Upper lobe of left lung (tissue), 6 donors: Measurements from ENCODE around the gene PA2G4. TPM values are rescaled to one million over a fixed set of nuclear protein-coding genes. Genes with fewer than 3 reads are reported as not detected.
"Not testable (repeated sequence)": the region's sequence is repeated elsewhere in the genome, so short reads cannot be mapped to it uniquely, and the experiment has no call there.

Source experiments
- ATAC-seq, 2 donors: fragments of 200-7000 bp; cut with Tn5 transposase; one replicate each; pipeline ENCODE4 v1.9.1; 2022; ENCODE audit warnings: mild to moderate bottlenecking in 2 of 2, moderate library complexity in 2 of 2; ENCODE audit not compliant: low FRiP score in 2 of 2
- DNase-seq, 2 donors: peaks; one replicate each; pipeline ENCODE4 v3.0.0-alpha.2; 2019 to 2020
- H3K27ac ChIP-seq, 4 donors: fragments of 200-600 bp; sonication (generic); one replicate each; pipeline ENCODE4 v1.5.1; 2016 to 2019
- H3K27me3 ChIP-seq, 4 donors: fragments of 200-600 bp; sonication (generic); one replicate each; pipeline ENCODE4 v1.5.1; 2017 to 2019
- H3K36me3 ChIP-seq, 4 donors: fragments of 200-600 bp; sonication (generic); one replicate each; pipeline ENCODE4 v1.5.1; 2016 to 2019
- H3K4me1 ChIP-seq, 4 donors: fragments of 200-600 bp; sonication (generic); one replicate each; pipeline ENCODE4 v1.5.1; 2018 to 2019
- H3K4me3 ChIP-seq, 4 donors: fragments of 200-600 bp; sonication (generic); one replicate each; pipeline ENCODE4 v1.5.1; 2017 to 2019; ENCODE audit warnings: mild to moderate bottlenecking in 2 of 4, moderate library complexity in 1 of 4
- H3K9me3 ChIP-seq, 4 donors: fragments of 200-600 bp; sonication (generic); one replicate each; pipeline ENCODE4 v1.5.1; 2018 to 2019
- EP300 ChIP-seq, 4 donors: sonication (generic); formaldehyde crosslinking; IDR thresholded peaks; one replicate each; pipeline ENCODE4 v1.5.1; 2017; ENCODE audit warnings: antibody characterized with exemption in 4 of 4, control low read depth in 2 of 4
- POLR2A ChIP-seq, 4 donors: fragments of 450-650 bp; IDR thresholded peaks; one replicate each; pipeline ENCODE4 v1.5.1; 2016 to 2017; ENCODE audit warnings: antibody characterized with exemption in 4 of 4, mild to moderate bottlenecking in 2 of 4
- POLR2AphosphoS5 ChIP-seq, 2 donors: sonication (generic); formaldehyde crosslinking; IDR thresholded peaks; one replicate each; pipeline ENCODE4 v1.5.1; 2017; ENCODE audit warnings: antibody characterized with exemption in 2 of 2
- WGBS, 2 donors: methylation state at CpG; one replicate each; pipeline ENCODE4 v1.1.5; 2017 to 2018; 5-methylcytosine and 5-hydroxymethylcytosine counted together
- total RNA-seq, 6 donors: library from RNA; depleted of rRNA in 4 of 6; stranded (reverse); fragments of >200 nt in 4 of 6; gene quantifications; one replicate each; pipeline versions ENCODE4 v1.1.0 to v1.2.1, GENCODE V29; 2016 to 2021
- TF ChIP-seq, protein P1 (sequence below), 6 experiments: fragments of 450-650 bp in 4 of 6; fragments of 200-600 bp in 2 of 6; sonication (generic) in 2 of 6; IDR thresholded peaks; one replicate each; pipeline ENCODE4 v1.5.1; 2016 to 2019; ENCODE audit warnings: antibody characterized with exemption in 6 of 6
- donor health status: DM: no; HTN: no; CAD: no; lungs with moderate emphysema.
- donor health status: DM: no; HTN: yes; CAD: no; lungs with severe emphysema.

The PA2G4 gene
- 100 to 1,000 TPM in 1 of 6 donors, 10 to 100 TPM in 5; 36.7 to 103 (median 70.7) TPM for total RNA-seq

DNA sequence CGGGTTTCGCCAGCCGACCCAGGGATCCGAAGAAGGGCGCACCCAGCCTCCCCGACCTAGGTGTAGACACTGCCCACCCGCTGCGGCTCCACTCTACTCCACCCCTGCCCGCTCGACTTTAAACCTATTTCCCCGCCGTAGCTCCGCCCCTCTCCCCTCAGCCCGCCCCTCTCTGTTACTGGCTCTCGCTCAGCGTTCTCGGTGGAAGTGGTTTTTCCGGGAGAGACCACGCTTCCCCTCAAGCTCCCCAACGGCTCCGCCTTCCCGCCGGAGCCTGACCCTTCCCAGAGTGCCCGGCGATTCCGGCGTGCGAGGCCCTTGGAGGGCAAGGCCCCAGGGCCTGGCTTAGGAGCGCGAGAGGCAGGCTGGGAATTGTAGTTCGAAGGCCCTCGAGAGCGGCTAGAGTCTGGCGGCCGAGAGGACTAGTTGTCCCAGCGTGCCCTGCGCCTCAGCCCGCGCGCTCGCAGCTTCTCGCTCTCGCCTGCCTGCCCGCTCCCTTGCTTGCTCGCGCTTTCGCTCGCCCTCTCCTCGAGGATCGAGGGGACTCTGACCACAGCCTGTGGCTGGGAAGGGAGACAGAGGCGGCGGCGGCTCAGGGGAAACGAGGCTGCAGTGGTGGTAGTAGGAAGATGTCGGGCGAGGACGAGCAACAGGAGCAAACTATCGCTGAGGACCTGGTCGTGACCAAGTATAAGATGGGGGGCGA is at the start of gene PA2G4:
Gene PA2G4 (plus strand): TSS at position 451 of the 706 bp plus-strand sequence. CDS start 179 bp downstream, at position 630.
- H3K27ac ChIP-seq, result peak within 1 kb of the TSS; percentile 81 to 94 (median 92)
- no peaks in the 10 kb centered on the region for H3K9me3 ChIP-seq
- TF ChIP-seq POLR2AphosphoS5 (IDR thresholded peaks at IDR 0.05) (peak; percentile 87 to 95), POLR2A (IDR thresholded peaks at IDR 0.05) (peak in 3 of 4 donors; percentile 58 to 95 (median 87)), EP300 (IDR thresholded peaks at IDR 0.05) (peak in 1 of 4 donors; percentile 53)
- TF ChIP-seq, protein P1, sequence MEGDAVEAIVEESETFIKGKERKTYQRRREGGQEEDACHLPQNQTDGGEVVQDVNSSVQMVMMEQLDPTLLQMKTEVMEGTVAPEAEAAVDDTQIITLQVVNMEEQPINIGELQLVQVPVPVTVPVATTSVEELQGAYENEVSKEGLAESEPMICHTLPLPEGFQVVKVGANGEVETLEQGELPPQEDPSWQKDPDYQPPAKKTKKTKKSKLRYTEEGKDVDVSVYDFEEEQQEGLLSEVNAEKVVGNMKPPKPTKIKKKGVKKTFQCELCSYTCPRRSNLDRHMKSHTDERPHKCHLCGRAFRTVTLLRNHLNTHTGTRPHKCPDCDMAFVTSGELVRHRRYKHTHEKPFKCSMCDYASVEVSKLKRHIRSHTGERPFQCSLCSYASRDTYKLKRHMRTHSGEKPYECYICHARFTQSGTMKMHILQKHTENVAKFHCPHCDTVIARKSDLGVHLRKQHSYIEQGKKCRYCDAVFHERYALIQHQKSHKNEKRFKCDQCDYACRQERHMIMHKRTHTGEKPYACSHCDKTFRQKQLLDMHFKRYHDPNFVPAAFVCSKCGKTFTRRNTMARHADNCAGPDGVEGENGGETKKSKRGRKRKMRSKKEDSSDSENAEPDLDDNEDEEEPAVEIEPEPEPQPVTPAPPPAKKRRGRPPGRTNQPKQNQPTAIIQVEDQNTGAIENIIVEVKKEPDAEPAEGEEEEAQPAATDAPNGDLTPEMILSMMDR (IDR thresholded peaks at IDR 0.05), result peak in 1 of 6 experiments; percentile 32
- WGBS, 2 donors, result 0 to 1% methylated on average over 26 to 60 of the region's 60 CpGs
- no peaks in the 10 kb centered on the region for H3K27me3 ChIP-seq
- ATAC-seq, result peak; percentile 98 to 99
- peaks cover 16 to 28% (median 19%) of the 10 kb centered on the region in 4 donors for H3K4me1 ChIP-seq
- H3K4me3 ChIP-seq, result peak within 1 kb of the TSS; percentile 57 to 99 (median 78)
- DNase-seq, result peak; percentile 96 to 99
- H3K36me3 ChIP-seq, result peaks cover 17 to 31% (median 25%) of the 10 kb centered on the region in 4 donors

DNA sequence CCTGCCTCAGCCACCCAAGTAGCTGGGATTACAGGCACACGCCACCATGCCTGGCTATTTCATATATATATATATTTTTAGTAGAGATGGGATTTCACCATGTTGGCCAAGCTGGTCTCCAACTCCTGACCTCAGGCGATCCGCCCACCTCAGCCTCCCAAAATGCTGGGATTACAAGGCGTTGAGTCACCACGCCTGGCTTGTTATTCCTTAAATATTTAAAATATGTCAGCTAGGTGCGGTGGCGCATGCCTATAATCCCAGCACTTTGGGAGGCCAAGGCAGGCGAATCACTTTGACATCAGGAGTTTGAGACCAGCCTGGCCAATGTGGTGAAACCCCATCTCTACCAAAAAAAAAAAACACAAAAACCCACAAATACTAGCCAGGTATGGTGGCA is 44.4 kb upstream of the PA2G4 start:
- ATAC-seq, H3K4me3 ChIP-seq, DNase-seq, H3K9me3 ChIP-seq, H3K36me3 ChIP-seq, H3K27me3 ChIP-seq, H3K4me1 ChIP-seq, H3K27ac ChIP-seq: not testable (repeated sequence)
- 89 to 94% methylated on average over 8 of the region's 8 CpGs for WGBS, 2 donors

DNA sequence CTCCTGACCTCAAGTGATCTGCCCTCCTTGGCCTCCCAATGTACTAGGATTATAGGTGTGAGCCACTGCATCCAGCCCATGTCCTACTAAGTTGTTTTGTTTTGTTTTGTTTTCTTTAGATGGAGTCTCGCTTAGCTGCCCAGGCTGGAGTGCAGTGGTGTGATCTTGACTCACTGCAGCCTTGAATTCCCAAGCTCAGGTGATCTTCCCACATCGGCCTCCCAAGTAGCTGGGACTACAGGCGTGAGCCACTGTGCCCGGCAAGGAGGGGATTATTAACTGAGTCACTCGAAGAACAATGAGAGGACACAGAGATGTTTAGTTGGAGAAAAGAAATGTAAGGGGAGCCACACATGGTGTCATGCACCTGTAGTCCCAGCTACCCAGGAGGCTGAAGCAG is 42.4 kb upstream of the PA2G4 start:
- ATAC-seq (no peak), DNase-seq (no peak)
- no peaks in the 10 kb centered on the region for H3K36me3 ChIP-seq
- no peaks in the 10 kb centered on the region for H3K9me3 ChIP-seq
- no peaks in the 10 kb centered on the region for H3K27me3 ChIP-seq
- TF ChIP-seq, protein P1 (IDR thresholded peaks at IDR 0.05), result no peak
- TF ChIP-seq POLR2A (IDR thresholded peaks at IDR 0.05) (no peak), EP300 (IDR thresholded peaks at IDR 0.05) (no peak), POLR2AphosphoS5 (IDR thresholded peaks at IDR 0.05) (no peak)
- H3K27ac ChIP-seq, result no peak overlapping the region
- WGBS, 2 donors, result 66 to 67% methylated on average over 5 of the region's 5 CpGs
- H3K4me3 ChIP-seq, result no peak overlapping the region
- no peaks in the 10 kb centered on the region for H3K4me1 ChIP-seq

DNA sequence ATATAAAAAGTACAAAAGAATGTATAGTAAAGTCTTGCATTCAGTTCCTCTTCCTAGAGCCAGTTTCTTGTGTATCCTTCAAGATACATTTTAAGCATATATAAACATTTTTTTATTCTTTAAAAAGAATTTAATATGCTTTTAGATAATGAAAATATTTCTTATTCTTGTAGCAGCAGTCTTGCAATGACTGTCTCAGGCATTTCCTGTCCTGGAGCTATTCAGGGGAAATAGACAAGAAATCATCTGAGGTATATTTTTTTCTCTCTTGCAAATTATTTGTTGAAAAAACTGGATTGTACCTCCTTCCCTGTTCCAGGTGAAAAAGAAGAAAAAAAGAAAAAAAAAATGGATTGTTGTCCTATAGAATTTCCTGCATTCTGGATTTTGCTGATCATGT is 41.4 kb upstream of the PA2G4 start:
- no peaks in the 10 kb centered on the region for H3K9me3 ChIP-seq
- no peak for TF ChIP-seq EP300 (IDR thresholded peaks at IDR 0.05)
- TF ChIP-seq POLR2A (IDR thresholded peaks at IDR 0.05), result no peak
- TF ChIP-seq, protein P1 (IDR thresholded peaks at IDR 0.05), result no peak
- TF ChIP-seq POLR2AphosphoS5 (IDR thresholded peaks at IDR 0.05), result no peak
- H3K27ac ChIP-seq, result no peak overlapping the region
- ATAC-seq, result no peak
- H3K27me3 ChIP-seq, result no peaks in the 10 kb centered on the region
- no peaks in the 10 kb centered on the region for H3K4me1 ChIP-seq
- no peak overlapping the region for H3K4me3 ChIP-seq
- no peaks in the 10 kb centered on the region for H3K36me3 ChIP-seq
- no peak for DNase-seq

DNA sequence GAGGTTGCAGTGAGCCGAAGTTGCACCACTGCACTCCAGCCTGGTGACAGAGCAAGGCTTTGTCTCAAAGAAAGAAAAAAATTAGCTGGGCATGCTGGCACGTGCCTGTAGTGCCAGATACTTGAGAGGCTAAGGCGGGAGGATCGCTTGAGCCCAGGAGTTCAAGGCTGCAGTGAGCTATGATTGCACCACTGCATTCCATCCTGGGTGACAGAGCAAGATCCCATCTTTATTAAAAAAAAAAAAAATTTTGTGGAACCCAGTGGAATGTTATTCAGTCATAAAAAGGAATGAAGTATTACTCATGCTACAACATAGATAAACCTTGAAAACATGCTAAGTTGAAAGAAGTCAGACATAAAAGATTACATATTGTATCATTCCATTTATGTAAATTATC is 32.7 kb upstream of the PA2G4 start:
- TF ChIP-seq, protein P1 (IDR thresholded peaks at IDR 0.05), result no peak
- TF ChIP-seq EP300 (IDR thresholded peaks at IDR 0.05) (no peak), POLR2A (IDR thresholded peaks at IDR 0.05) (no peak), POLR2AphosphoS5 (IDR thresholded peaks at IDR 0.05) (no peak)
- H3K4me3 ChIP-seq, result no peak overlapping the region
- no peaks in the 10 kb centered on the region for H3K4me1 ChIP-seq
- no peaks in the 10 kb centered on the region for H3K27me3 ChIP-seq
- H3K27ac ChIP-seq, result no peak overlapping the region
- H3K9me3 ChIP-seq, result no peaks in the 10 kb centered on the region
- ATAC-seq, result no peak
- H3K36me3 ChIP-seq, result no peaks in the 10 kb centered on the region
- no peak for DNase-seq
- WGBS, 2 donors, result 68 to 70% methylated on average over 4 of the region's 4 CpGs
